ENCODE results near the gene E2F2. TPM values are rescaled to one million over a fixed set of nuclear protein-coding genes. Genes with fewer than 3 reads are reported as not detected.

E2F2 gene
- total and polyA plus RNA-seq, 11 donors: 0.04 to 2.7 (median 0.15) TPM; not detected in 1

DNA sequence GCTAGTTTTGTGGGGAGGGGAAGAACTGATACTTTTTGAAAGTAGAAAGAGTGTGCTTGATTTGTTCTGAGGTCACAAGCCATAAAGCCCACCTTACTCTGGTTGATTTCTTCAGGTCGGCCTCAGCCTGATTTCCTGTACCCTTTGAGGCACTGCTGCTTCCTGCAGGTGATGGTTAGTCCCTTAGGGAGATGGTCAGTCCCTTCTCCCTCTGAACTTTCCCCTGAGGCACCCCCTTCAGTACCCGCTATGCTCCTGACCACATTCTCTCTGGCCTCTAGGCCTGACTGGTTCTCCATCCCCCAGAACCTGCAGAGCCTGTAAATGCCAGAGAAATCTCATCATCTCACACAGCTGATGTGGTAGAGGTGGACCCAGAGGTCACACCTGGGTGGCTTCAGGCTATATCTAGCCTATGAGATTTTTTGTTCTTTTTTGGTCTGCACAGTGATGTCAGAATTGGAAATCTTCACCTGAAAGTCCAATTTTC, 43.3 kb upstream of the E2F2 start:
- TF ChIP-seq POLR2A (IDR thresholded peaks at IDR 0.05): no peak
- TF ChIP-seq, protein P1, sequence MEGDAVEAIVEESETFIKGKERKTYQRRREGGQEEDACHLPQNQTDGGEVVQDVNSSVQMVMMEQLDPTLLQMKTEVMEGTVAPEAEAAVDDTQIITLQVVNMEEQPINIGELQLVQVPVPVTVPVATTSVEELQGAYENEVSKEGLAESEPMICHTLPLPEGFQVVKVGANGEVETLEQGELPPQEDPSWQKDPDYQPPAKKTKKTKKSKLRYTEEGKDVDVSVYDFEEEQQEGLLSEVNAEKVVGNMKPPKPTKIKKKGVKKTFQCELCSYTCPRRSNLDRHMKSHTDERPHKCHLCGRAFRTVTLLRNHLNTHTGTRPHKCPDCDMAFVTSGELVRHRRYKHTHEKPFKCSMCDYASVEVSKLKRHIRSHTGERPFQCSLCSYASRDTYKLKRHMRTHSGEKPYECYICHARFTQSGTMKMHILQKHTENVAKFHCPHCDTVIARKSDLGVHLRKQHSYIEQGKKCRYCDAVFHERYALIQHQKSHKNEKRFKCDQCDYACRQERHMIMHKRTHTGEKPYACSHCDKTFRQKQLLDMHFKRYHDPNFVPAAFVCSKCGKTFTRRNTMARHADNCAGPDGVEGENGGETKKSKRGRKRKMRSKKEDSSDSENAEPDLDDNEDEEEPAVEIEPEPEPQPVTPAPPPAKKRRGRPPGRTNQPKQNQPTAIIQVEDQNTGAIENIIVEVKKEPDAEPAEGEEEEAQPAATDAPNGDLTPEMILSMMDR (IDR thresholded peaks at IDR 0.05): no peak
- no peaks in the 10 kb centered on the region for H3K36me3 ChIP-seq
- H3K27ac ChIP-seq: no peak overlapping the region
- H3K4me3 ChIP-seq: no peak overlapping the region
- 82 to 91% (median 85%) methylated on average over 2 of the region's 2 CpGs for WGBS, 4 donors
- H3K4me1 ChIP-seq: peaks cover 0 to 47% (median 33%) of the 10 kb centered on the region in 12 donors
- peaks cover 0 to 1% (median 0%) of the 10 kb centered on the region in 9 donors for H3K27me3 ChIP-seq
- no peak for DNase-seq
- ATAC-seq: no peak
- intact Hi-C loops (cut with DNase I): no loop called here
- H3K9me3 ChIP-seq: no peaks in the 10 kb centered on the region

GRCh38 chr1:23573574-23574182, 42.6 kb upstream of the E2F2 start:
- Histone ChIP-seq H3K36me3 (no peaks in the 10 kb centered on the region), H3K9me3 (no peaks in the 10 kb centered on the region), H3K4me3 (no peak overlapping the region), H3K4me1 (peaks cover 0 to 49% (median 37%) of the 10 kb centered on the region in 12 donors), H3K27me3 (peaks cover 0 to 7% (median 0%) of the 10 kb centered on the region in 9 donors), H3K27ac (peak overlapping the region in 1 of 12 donors; percentile 32)
- DNase-seq: no peak
- intact Hi-C loops (cut with DNase I): no loop called here
- TF ChIP-seq POLR2A (IDR thresholded peaks at IDR 0.05): no peak
- TF ChIP-seq, protein P1 (IDR thresholded peaks at IDR 0.05): no peak
- WGBS, 4 donors: 73 to 81% (median 76%) methylated on average over 4 of the region's 4 CpGs
- no peak for ATAC-seq

DNA sequence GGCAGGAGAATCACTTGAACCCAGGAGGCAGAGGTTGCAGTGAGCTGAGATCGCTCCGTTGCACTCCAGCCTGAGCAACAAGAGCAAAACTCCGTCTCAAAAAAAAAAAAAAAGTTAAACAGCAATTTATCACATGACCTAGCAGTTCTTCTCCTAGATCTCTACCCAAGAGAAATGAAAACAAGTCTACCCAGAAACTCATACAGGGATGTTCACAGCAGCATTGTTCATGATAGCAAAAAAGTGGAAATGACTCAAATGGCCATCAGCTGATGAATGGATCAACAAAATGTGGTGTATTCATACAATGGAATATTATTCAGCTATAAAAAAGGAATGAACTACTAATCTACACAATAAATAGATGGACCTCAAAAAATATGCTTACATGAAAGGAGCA, 40.4 kb upstream of the E2F2 start:
- Histone ChIP-seq H3K27ac (no peak overlapping the region), H3K4me1 (peaks cover 0 to 38% (median 22%) of the 10 kb centered on the region in 12 donors), H3K27me3 (peaks cover 0 to 14% (median 0%) of the 10 kb centered on the region in 9 donors), H3K36me3 (no peaks in the 10 kb centered on the region), H3K9me3 (no peaks in the 10 kb centered on the region), H3K4me3 (no peak overlapping the region)
- 90 to 98% (median 91%) methylated on average over 3 of the region's 3 CpGs for WGBS, 4 donors
- DNase-seq: no peak
- TF ChIP-seq, protein P1 (IDR thresholded peaks at IDR 0.05): no peak
- no peak for TF ChIP-seq POLR2A (IDR thresholded peaks at IDR 0.05)
- no peak for ATAC-seq
- intact Hi-C loops (cut with DNase I): no loop called here

GRCh38 chr1:23570001-23570691, 39.1 kb upstream of the E2F2 start:
- no peak for ATAC-seq
- H3K27ac ChIP-seq: peak overlapping the region in 1 of 12 donors; percentile 97
- 92 to 97% (median 95%) methylated on average over 4 of the region's 4 CpGs for WGBS, 4 donors
- peaks cover 0 to 14% (median 0%) of the 10 kb centered on the region in 9 donors for H3K27me3 ChIP-seq
- no peak for DNase-seq
- peaks cover 0 to 27% (median 12%) of the 10 kb centered on the region in 12 donors for H3K4me1 ChIP-seq
- no peaks in the 10 kb centered on the region for H3K36me3 ChIP-seq
- no peak overlapping the region for H3K4me3 ChIP-seq
- intact Hi-C loops (cut with DNase I): no loop called here
- TF ChIP-seq, protein P1 (IDR thresholded peaks at IDR 0.05): no peak
- no peak for TF ChIP-seq POLR2A (IDR thresholded peaks at IDR 0.05)
- H3K9me3 ChIP-seq: no peaks in the 10 kb centered on the region

Measured in heart left ventricle (tissue), 16 donors.